GM18508 (cell line): ENCODE measurements around the gene HTR6.
"Not testable (repeated sequence)": the region's sequence is repeated elsewhere in the genome, so short reads cannot be mapped to it uniquely, and the experiment has no call there.

ENCODE experiments used
- ATAC-seq: cut with Tn5 transposase; IDR thresholded peaks from one replicate; pipeline ENCODE4 v1.9.1; 2021; ENCODE audit warnings: moderate number of reproducible peaks; ENCODE audit not compliant: insufficient read depth, unreplicated experiment

Gene HTR6

GRCh38 chr1:19664453-19665185 is at the start of gene HTR6:
Gene HTR6 (plus strand): TSS chr1:19664875. CDS start chr1:19665754, 879 bp downstream.
- ATAC-seq = no peak

- no peak for ATAC-seq
Measured at GRCh38 chr1:19615438-19615837, 49.2 kb upstream of the HTR6 start.

GRCh38 chr1:19616489-19616888 is 48.2 kb upstream of the HTR6 start:
- no peak for ATAC-seq

- no peak for ATAC-seq
Measured at GRCh38 chr1:19617376-19617775, 47.3 kb upstream of the HTR6 start.

GRCh38 chr1:19618428-19618827 is 46.2 kb upstream of the HTR6 start:
- ATAC-seq = no peak

- ATAC-seq = no peak
Measured at GRCh38 chr1:19619697-19620384, 44.8 kb upstream of the HTR6 start.

GRCh38 chr1:19620786-19621185 is 43.9 kb upstream of the HTR6 start:
- ATAC-seq = no peak

GRCh38 chr1:19621274-19621950 is 43.3 kb upstream of the HTR6 start:
- ATAC-seq = no peak

GRCh38 chr1:19622204-19622603 is 42.5 kb upstream of the HTR6 start:
- ATAC-seq = no peak

GRCh38 chr1:19623523-19623922 is 41.2 kb upstream of the HTR6 start:
- no peak for ATAC-seq

- ATAC-seq = no peak
Measured at GRCh38 chr1:19625291-19625937, 39.3 kb upstream of the HTR6 start.

GRCh38 chr1:19628879-19629278 is 35.8 kb upstream of the HTR6 start:
- ATAC-seq = no peak

GRCh38 chr1:19629357-19629756 is 35.3 kb upstream of the HTR6 start:
- ATAC-seq = no peak

GRCh38 chr1:19630192-19630591 is 34.5 kb upstream of the HTR6 start:
- ATAC-seq = not testable (repeated sequence)

- no peak for ATAC-seq
Measured at GRCh38 chr1:19630720-19631395, 33.8 kb upstream of the HTR6 start.

GRCh38 chr1:19632211-19632610 is 32.5 kb upstream of the HTR6 start:
- no peak for ATAC-seq

- ATAC-seq = no peak
Measured at GRCh38 chr1:19633106-19633505, 31.6 kb upstream of the HTR6 start.

GRCh38 chr1:19635064-19635463 is 29.6 kb upstream of the HTR6 start:
- not testable (repeated sequence) for ATAC-seq

- no peak for ATAC-seq
Measured at GRCh38 chr1:19635646-19636045, 29.0 kb upstream of the HTR6 start.

GRCh38 chr1:19636065-19636464 is 28.6 kb upstream of the HTR6 start:
- no peak for ATAC-seq
